Putamen (tissue), 1 donor: Measurements from ENCODE around the gene SEC63.

Experiments used
- DNase-seq: peaks from one replicate; pipeline ENCODE4 v3.0.0-alpha.2; 2016; ENCODE audit warnings: low spot score

The SEC63 gene

DNA sequence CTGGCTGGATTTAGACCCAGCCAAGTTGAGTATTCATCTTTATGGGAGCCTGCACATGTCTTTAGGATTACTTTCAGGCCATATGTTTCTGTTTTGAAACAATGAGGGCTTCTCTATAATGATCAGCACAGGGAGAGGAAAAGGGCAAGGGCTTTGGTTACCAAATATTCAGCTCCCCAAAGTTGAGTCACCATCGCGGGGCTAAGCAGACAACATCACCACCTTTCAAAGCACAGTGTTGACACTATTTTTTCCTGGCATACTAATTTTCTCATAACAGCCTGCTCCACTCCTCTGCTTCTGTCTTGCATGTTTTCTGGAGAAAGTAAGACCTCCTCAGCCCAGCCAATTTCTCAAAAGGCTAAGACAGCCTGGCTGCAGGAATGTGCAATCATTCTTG is 138.8 kb downstream of the SEC63 start:
- no peak for DNase-seq

DNA sequence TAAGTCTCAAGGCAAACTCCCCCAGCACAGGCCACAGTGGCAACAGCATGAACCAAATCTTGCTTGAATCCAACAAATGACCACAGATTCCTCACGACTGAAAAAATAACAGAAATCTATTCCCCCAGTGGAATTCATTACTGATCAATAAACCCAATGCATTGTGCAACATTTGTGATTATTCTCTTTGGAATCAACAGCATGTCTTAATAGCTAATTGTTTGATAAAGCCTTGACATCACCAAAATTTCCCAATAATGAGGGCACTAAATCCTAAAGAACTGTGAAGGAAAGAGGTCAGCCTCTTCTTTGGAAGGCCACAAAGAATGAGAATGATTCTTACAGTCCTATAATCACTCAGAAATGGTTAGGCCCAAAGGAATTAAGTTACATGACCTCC is 139.7 kb downstream of the SEC63 start:
- DNase-seq = no peak

DNA sequence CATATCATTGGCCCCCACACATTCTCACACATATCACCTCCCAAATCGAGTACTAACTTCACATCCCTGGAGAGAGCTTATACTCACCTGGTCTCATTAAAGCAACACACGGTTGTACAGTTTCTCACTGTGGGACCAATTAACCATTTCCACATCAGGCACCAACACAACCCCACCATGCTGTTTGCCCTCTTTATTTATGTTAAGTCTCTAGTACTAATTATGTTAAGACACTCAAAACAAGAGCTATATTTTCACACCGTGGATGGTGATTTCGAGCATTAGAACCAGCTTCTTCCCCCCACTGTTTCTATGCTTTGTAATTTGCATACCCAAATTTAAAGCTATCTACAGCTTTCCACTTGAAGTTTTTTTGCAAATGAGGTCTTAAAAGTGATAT is 140.2 kb downstream of the SEC63 start:
- no peak for DNase-seq
